ENCODE measurements around the gene KRTAP9-3.

The KRTAP9-3 gene

DNA sequence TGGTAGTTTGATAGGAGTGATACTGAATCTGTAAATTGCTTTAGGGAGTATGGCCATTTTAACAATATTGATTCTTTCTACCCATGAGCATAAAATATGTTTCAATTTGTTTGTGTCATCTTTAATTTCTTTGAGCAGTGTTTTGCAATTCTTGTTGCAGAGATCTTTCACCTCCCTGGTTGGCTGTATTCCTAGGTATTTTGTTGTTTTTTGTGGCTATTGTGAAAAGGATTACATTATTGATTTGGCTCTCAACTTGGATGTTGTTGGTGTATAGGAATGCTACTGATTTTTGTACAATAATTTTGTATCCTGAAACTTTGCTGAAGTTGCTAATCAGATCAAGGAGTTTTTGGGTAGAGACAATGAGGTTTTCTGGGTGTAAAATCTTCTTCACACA is 26.2 kb downstream of the KRTAP9-3 start:
- Histone ChIP-seq H2AFZ (ENCODE audit: low read depth, low read length) (no peak overlapping the region), H4K20me1 (ENCODE audit: insufficient read depth, low read length) (no peaks in the 10 kb centered on the region), H3K79me2 (ENCODE audit: insufficient read depth, low read length) (no peaks in the 10 kb centered on the region), H3K27me3 (ENCODE audit: insufficient read depth, low read length, poor library complexity) (peaks cover 6% of the 10 kb centered on the region), H3K27ac (ENCODE audit: low read length) (no peak overlapping the region), H3K36me3 (ENCODE audit: insufficient read depth, low read length) (no peaks in the 10 kb centered on the region), H3K4me1 (ENCODE audit: insufficient read depth, low read length) (no peaks in the 10 kb centered on the region), H3K9me3 (ENCODE audit: insufficient read depth, low read length, severe bottlenecking) (no peaks in the 10 kb centered on the region), H3K9ac (ENCODE audit: low read depth, low read length) (no peak overlapping the region), H3K4me2 (ENCODE audit: insufficient read depth, low read length) (no peak overlapping the region), H3K4me3 (ENCODE audit: low read depth in 1 of 2, low read length in 2 of 2) (no peak overlapping the region)
- DNase-seq (no peak), ATAC-seq (ENCODE audit: insufficient read depth, low read depth) (no peak)
- TF ChIP-seq EZH2 (IDR thresholded peaks at IDR 0.05; ENCODE audit: borderline replicate concordance, low read depth, low read length, severe bottlenecking) = no peak
- TF ChIP-seq, protein P1, sequence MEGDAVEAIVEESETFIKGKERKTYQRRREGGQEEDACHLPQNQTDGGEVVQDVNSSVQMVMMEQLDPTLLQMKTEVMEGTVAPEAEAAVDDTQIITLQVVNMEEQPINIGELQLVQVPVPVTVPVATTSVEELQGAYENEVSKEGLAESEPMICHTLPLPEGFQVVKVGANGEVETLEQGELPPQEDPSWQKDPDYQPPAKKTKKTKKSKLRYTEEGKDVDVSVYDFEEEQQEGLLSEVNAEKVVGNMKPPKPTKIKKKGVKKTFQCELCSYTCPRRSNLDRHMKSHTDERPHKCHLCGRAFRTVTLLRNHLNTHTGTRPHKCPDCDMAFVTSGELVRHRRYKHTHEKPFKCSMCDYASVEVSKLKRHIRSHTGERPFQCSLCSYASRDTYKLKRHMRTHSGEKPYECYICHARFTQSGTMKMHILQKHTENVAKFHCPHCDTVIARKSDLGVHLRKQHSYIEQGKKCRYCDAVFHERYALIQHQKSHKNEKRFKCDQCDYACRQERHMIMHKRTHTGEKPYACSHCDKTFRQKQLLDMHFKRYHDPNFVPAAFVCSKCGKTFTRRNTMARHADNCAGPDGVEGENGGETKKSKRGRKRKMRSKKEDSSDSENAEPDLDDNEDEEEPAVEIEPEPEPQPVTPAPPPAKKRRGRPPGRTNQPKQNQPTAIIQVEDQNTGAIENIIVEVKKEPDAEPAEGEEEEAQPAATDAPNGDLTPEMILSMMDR (IDR thresholded peaks at IDR 0.05; ENCODE audit: borderline replicate concordance, extremely low read depth, low read length, poor library complexity, severe bottlenecking) = no peak

DNA sequence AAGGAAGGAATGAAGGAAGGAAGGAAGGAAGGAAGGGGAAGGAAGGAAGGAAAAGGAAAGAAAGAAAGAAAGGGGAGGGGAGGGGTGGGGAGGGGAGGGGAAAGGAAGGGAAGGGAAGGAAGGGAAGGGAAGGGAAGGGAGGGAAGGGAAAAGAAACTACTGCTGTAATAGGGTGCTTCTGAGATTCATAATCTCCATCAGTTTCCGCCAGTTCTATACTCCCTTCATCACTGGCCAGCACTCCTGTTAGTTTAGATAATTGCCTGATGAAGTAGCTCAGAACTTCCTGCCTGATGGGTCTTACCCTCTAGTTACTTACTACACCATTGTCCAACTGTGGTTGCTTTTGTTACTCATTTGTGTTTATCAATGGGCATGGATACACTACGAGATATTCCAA is 31.0 kb downstream of the KRTAP9-3 start:
- TF ChIP-seq EZH2 (IDR thresholded peaks at IDR 0.05; ENCODE audit: borderline replicate concordance, low read depth, low read length, severe bottlenecking) = no peak
- TF ChIP-seq, protein P1 (IDR thresholded peaks at IDR 0.05; ENCODE audit: borderline replicate concordance, extremely low read depth, low read length, poor library complexity, severe bottlenecking) = no peak
- no peak overlapping the region for H3K9ac ChIP-seq (ENCODE audit: low read depth, low read length)
- no peak overlapping the region for H2AFZ ChIP-seq (ENCODE audit: low read depth, low read length)
- no peak overlapping the region for H3K4me2 ChIP-seq (ENCODE audit: insufficient read depth, low read length)
- DNase-seq (no peak), ATAC-seq (ENCODE audit: insufficient read depth, low read depth) (no peak)
- H3K4me3 ChIP-seq (ENCODE audit: low read depth in 1 of 2, low read length in 2 of 2) = no peak overlapping the region
- H3K27ac ChIP-seq (ENCODE audit: low read length) = no peak overlapping the region
- no peaks in the 10 kb centered on the region for H3K4me1 ChIP-seq (ENCODE audit: insufficient read depth, low read length)
- no peaks in the 10 kb centered on the region for H3K36me3 ChIP-seq (ENCODE audit: insufficient read depth, low read length)
- H3K9me3 ChIP-seq (ENCODE audit: insufficient read depth, low read length, severe bottlenecking) = no peaks in the 10 kb centered on the region
- H3K79me2 ChIP-seq (ENCODE audit: insufficient read depth, low read length) = no peaks in the 10 kb centered on the region
- no peaks in the 10 kb centered on the region for H4K20me1 ChIP-seq (ENCODE audit: insufficient read depth, low read length)
- peaks cover 13% of the 10 kb centered on the region for H3K27me3 ChIP-seq (ENCODE audit: insufficient read depth, low read length, poor library complexity)

DNA sequence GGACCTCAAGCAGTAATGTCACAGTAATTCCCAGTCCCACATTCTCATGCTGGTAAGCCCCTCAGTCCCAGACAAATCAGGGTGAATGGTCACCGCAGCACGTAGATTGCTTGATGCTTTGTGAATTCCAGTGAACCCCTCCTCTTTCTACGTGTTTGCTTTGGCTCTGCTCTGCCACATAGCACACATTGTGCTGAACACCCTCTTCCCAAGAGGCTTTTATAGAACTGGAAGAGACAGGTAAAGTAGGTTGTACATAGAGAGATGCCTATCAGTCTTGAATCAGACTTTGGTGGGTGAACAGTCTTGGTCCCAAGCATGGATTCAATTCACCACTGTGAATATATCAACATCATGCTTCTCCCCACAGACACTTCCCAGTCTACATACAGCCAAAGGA is 32.4 kb downstream of the KRTAP9-3 start:
- H3K4me2 ChIP-seq (ENCODE audit: insufficient read depth, low read length) = no peak overlapping the region
- peaks cover 13% of the 10 kb centered on the region for H3K27me3 ChIP-seq (ENCODE audit: insufficient read depth, low read length, poor library complexity)
- H3K9ac ChIP-seq (ENCODE audit: low read depth, low read length) = no peak overlapping the region
- TF ChIP-seq, protein P1 (IDR thresholded peaks at IDR 0.05; ENCODE audit: borderline replicate concordance, extremely low read depth, low read length, poor library complexity, severe bottlenecking) = no peak
- H3K4me3 ChIP-seq (ENCODE audit: low read depth in 1 of 2, low read length in 2 of 2) = no peak overlapping the region
- H3K36me3 ChIP-seq (ENCODE audit: insufficient read depth, low read length) = no peaks in the 10 kb centered on the region
- no peaks in the 10 kb centered on the region for H3K9me3 ChIP-seq (ENCODE audit: insufficient read depth, low read length, severe bottlenecking)
- no peaks in the 10 kb centered on the region for H3K4me1 ChIP-seq (ENCODE audit: insufficient read depth, low read length)
- H3K27ac ChIP-seq (ENCODE audit: low read length) = no peak overlapping the region
- no peaks in the 10 kb centered on the region for H3K79me2 ChIP-seq (ENCODE audit: insufficient read depth, low read length)
- no peak for DNase-seq
- H2AFZ ChIP-seq (ENCODE audit: low read depth, low read length) = no peak overlapping the region
- no peak for ATAC-seq (ENCODE audit: insufficient read depth, low read depth)
- no peaks in the 10 kb centered on the region for H4K20me1 ChIP-seq (ENCODE audit: insufficient read depth, low read length)

DNA sequence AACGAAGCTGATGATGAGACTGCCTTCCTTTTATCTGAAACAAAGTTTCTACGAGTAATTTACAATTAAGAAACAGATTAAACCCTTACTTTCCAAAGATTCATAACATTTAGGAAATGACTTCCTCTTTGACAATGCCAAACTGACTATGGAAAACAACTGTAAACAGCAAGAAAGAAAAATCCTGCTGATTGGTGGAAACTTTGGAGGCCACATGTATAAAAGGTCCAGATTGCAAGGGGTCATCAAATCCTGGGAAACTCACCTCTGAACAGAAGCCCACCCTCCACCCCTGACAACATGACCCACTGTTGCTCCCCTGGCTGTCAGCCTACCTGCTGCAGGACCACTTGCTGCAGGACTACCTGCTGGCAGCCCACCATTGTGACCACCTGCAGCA is 32.8 kb downstream of the KRTAP9-3 start, which contains the start of gene KRTAP9-6:
Gene KRTAP9-6, plus strand, starts transcription at position 301 of the 400 bp plus-strand sequence. Its CDS starts 0 bp downstream, at position 301.
- no peak for ATAC-seq (ENCODE audit: insufficient read depth, low read depth)
- no peaks in the 10 kb centered on the region for H3K79me2 ChIP-seq (ENCODE audit: insufficient read depth, low read length)
- no peak within 1 kb of the TSS for H3K9ac ChIP-seq (ENCODE audit: low read depth, low read length)
- H3K4me1 ChIP-seq (ENCODE audit: insufficient read depth, low read length) = no peaks in the 10 kb centered on the region
- no peaks in the 10 kb centered on the region for H3K9me3 ChIP-seq (ENCODE audit: insufficient read depth, low read length, severe bottlenecking)
- no peak within 1 kb of the TSS for H3K4me2 ChIP-seq (ENCODE audit: insufficient read depth, low read length)
- H3K4me3 ChIP-seq (ENCODE audit: low read depth in 1 of 2, low read length in 2 of 2) = no peak within 1 kb of the TSS
- H2AFZ ChIP-seq (ENCODE audit: low read depth, low read length) = no peak within 1 kb of the TSS
- peaks cover 13% of the 10 kb centered on the region for H3K27me3 ChIP-seq (ENCODE audit: insufficient read depth, low read length, poor library complexity)
- no peaks in the 10 kb centered on the region for H3K36me3 ChIP-seq (ENCODE audit: insufficient read depth, low read length)
- no peak within 1 kb of the TSS for H3K27ac ChIP-seq (ENCODE audit: low read length)
- DNase-seq = no peak
- H4K20me1 ChIP-seq (ENCODE audit: insufficient read depth, low read length) = no peaks in the 10 kb centered on the region
- TF ChIP-seq, protein P1 (IDR thresholded peaks at IDR 0.05; ENCODE audit: borderline replicate concordance, extremely low read depth, low read length, poor library complexity, severe bottlenecking) = no peak
- TF ChIP-seq EZH2 (IDR thresholded peaks at IDR 0.05; ENCODE audit: borderline replicate concordance, low read depth, low read length, severe bottlenecking) = no peak
